ENCODE data around the gene NADK. TPM values are rescaled to one million over a fixed set of nuclear protein-coding genes. Genes with fewer than 3 reads are reported as not detected.
A peak's percentile ranks its signal among the peaks of the same experiment; 100 is the strongest.

Gene NADK
- total RNA-seq, 1 donor from 2014 or later: 68.1 TPM

- no peak overlapping the region for H3K4me3 Mint-ChIP-seq (ENCODE audit: unreplicated experiment)
- peaks cover 16% of the 10 kb centered on the region for H3K36me3 Mint-ChIP-seq (ENCODE audit: low read depth)
- no peaks in the 10 kb centered on the region for H3K27me3 Mint-ChIP-seq (ENCODE audit: low read depth)
- peak; percentile 91 for DNase-seq (ENCODE audit: low spot score)
- no peak overlapping the region for H3K27ac Mint-ChIP-seq (ENCODE audit: unreplicated experiment)
- H3K4me1 Mint-ChIP-seq (ENCODE audit: low read depth): no peaks in the 10 kb centered on the region
- H3K9me3 Mint-ChIP-seq (ENCODE audit: low read depth): no peaks in the 10 kb centered on the region
- no peak for TF ChIP-seq CTCF (IDR thresholded peaks at IDR 0.05)
Measured at GRCh38 chr1:1758059-1758621, 20.1 kb downstream of the NADK start.

- H3K9me3 Mint-ChIP-seq (ENCODE audit: low read depth): no peaks in the 10 kb centered on the region
- H3K27ac Mint-ChIP-seq (ENCODE audit: unreplicated experiment): no peak overlapping the region
- no peak overlapping the region for H3K4me3 Mint-ChIP-seq (ENCODE audit: unreplicated experiment)
- peaks cover 16% of the 10 kb centered on the region for H3K36me3 Mint-ChIP-seq (ENCODE audit: low read depth)
- DNase-seq (ENCODE audit: low spot score): no peak
- TF ChIP-seq CTCF (IDR thresholded peaks at IDR 0.05): no peak
- no peaks in the 10 kb centered on the region for H3K27me3 Mint-ChIP-seq (ENCODE audit: low read depth)
- no peaks in the 10 kb centered on the region for H3K4me1 Mint-ChIP-seq (ENCODE audit: low read depth)
Measured at GRCh38 chr1:1757422-1758058, 20.7 kb downstream of the NADK start.

- peaks cover 16% of the 10 kb centered on the region for H3K36me3 Mint-ChIP-seq (ENCODE audit: low read depth)
- H3K27ac Mint-ChIP-seq (ENCODE audit: unreplicated experiment): no peak overlapping the region
- no peaks in the 10 kb centered on the region for H3K4me1 Mint-ChIP-seq (ENCODE audit: low read depth)
- TF ChIP-seq CTCF (IDR thresholded peaks at IDR 0.05): no peak
- no peaks in the 10 kb centered on the region for H3K9me3 Mint-ChIP-seq (ENCODE audit: low read depth)
- no peak for DNase-seq (ENCODE audit: low spot score)
- H3K4me3 Mint-ChIP-seq (ENCODE audit: unreplicated experiment): no peak overlapping the region
- no peaks in the 10 kb centered on the region for H3K27me3 Mint-ChIP-seq (ENCODE audit: low read depth)
Measured at GRCh38 chr1:1756661-1757421, 21.4 kb downstream of the NADK start.

- H3K36me3 Mint-ChIP-seq (ENCODE audit: low read depth): peaks cover 9% of the 10 kb centered on the region
- H3K9me3 Mint-ChIP-seq (ENCODE audit: low read depth): no peaks in the 10 kb centered on the region
- H3K4me3 Mint-ChIP-seq (ENCODE audit: unreplicated experiment): no peak overlapping the region
- no peak for TF ChIP-seq CTCF (IDR thresholded peaks at IDR 0.05)
- no peaks in the 10 kb centered on the region for H3K4me1 Mint-ChIP-seq (ENCODE audit: low read depth)
- no peaks in the 10 kb centered on the region for H3K27me3 Mint-ChIP-seq (ENCODE audit: low read depth)
- no peak for DNase-seq (ENCODE audit: low spot score)
- no peak overlapping the region for H3K27ac Mint-ChIP-seq (ENCODE audit: unreplicated experiment)
Measured at GRCh38 chr1:1755852-1756251, 22.4 kb downstream of the NADK start.

GRCh38 chr1:1755426-1755825, 22.8 kb downstream of the NADK start:
- Mint-ChIP-seq H3K27ac (ENCODE audit: unreplicated experiment) (no peak overlapping the region), H3K36me3 (ENCODE audit: low read depth) (peaks cover 9% of the 10 kb centered on the region), H3K27me3 (ENCODE audit: low read depth) (no peaks in the 10 kb centered on the region), H3K9me3 (ENCODE audit: low read depth) (no peaks in the 10 kb centered on the region), H3K4me3 (ENCODE audit: unreplicated experiment) (no peak overlapping the region), H3K4me1 (ENCODE audit: low read depth) (no peaks in the 10 kb centered on the region)
- DNase-seq (ENCODE audit: low spot score): no peak
- TF ChIP-seq CTCF (IDR thresholded peaks at IDR 0.05): no peak
